Fibroblast of skin of right biceps (primary cell): Measurements from ENCODE around the gene MAPK4.
A peak's percentile ranks its signal among the peaks of the same experiment; 100 is the strongest.

Experiments
- DNase-seq: peaks from one replicate; pipeline ENCODE4 v3.0.0-alpha.2; 2013

Gene MAPK4

GRCh38 chr18:50626317-50626716 is 66.4 kb downstream of the MAPK4 start:
- DNase-seq, result no peak

GRCh38 chr18:50627594-50628532 is 68.0 kb downstream of the MAPK4 start:
- no peak for DNase-seq

- DNase-seq, result no peak
Measured at GRCh38 chr18:50628533-50628905, 68.6 kb downstream of the MAPK4 start.

GRCh38 chr18:50629148-50629631 is 69.3 kb downstream of the MAPK4 start:
- peak; percentile 38 for DNase-seq

GRCh38 chr18:50630895-50631294 is 71.0 kb downstream of the MAPK4 start:
- DNase-seq, result peak; percentile 25

- DNase-seq, result no peak
Measured at GRCh38 chr18:50632895-50633515, 73.1 kb downstream of the MAPK4 start.

GRCh38 chr18:50633992-50634391 is 74.1 kb downstream of the MAPK4 start:
- no peak for DNase-seq

GRCh38 chr18:50636366-50637057 is 76.6 kb downstream of the MAPK4 start:
- no peak for DNase-seq

- no peak for DNase-seq
Measured at GRCh38 chr18:50638016-50638883, 78.4 kb downstream of the MAPK4 start.

- DNase-seq, result no peak
Measured at GRCh38 chr18:50638884-50639420, 79.1 kb downstream of the MAPK4 start.

GRCh38 chr18:50639711-50640110 is 79.8 kb downstream of the MAPK4 start:
- DNase-seq, result no peak

- no peak for DNase-seq
Measured at GRCh38 chr18:50642439-50642838, 82.6 kb downstream of the MAPK4 start.

- no peak for DNase-seq
Measured at GRCh38 chr18:50644146-50644545, 84.3 kb downstream of the MAPK4 start.

- DNase-seq, result peak; percentile 17
Measured at GRCh38 chr18:50644807-50645206, 84.9 kb downstream of the MAPK4 start.

- DNase-seq, result no peak
Measured at GRCh38 chr18:50647237-50647636, 87.3 kb downstream of the MAPK4 start.

- DNase-seq, result no peak
Measured at GRCh38 chr18:50647792-50648191, 87.9 kb downstream of the MAPK4 start.

- peak; percentile 58 for DNase-seq
Measured at GRCh38 chr18:50649821-50650220, 89.9 kb downstream of the MAPK4 start.

GRCh38 chr18:50651334-50651733 is 91.4 kb downstream of the MAPK4 start:
- no peak for DNase-seq

GRCh38 chr18:50653402-50654093 is 93.7 kb downstream of the MAPK4 start:
- no peak for DNase-seq

- DNase-seq, result no peak
Measured at GRCh38 chr18:50654211-50654610, 94.3 kb downstream of the MAPK4 start.
